IPS-11a (cell line): ENCODE measurements around the gene PPP6R3.

Experiments
- H3K4me3 ChIP-seq: one replicate; pipeline ENCODE4 v1.5.1; 2013; ENCODE audit warnings: low read depth, low read length, control low read depth

Gene PPP6R3

GRCh38 chr11:68481579-68482240 is 21.2 kb downstream of the PPP6R3 start:
- H3K4me3 ChIP-seq: no peak overlapping the region

- no peak overlapping the region for H3K4me3 ChIP-seq
These were observed 28.1 kb downstream of the PPP6R3 start for GRCh38 chr11:68488623-68489022.

- H3K4me3 ChIP-seq: no peak overlapping the region
These were observed 34.7 kb downstream of the PPP6R3 start for GRCh38 chr11:68495220-68495729.

GRCh38 chr11:68495872-68496271 is 35.3 kb downstream of the PPP6R3 start:
- no peak overlapping the region for H3K4me3 ChIP-seq

- H3K4me3 ChIP-seq: no peak overlapping the region
These were observed 37.2 kb downstream of the PPP6R3 start for GRCh38 chr11:68497761-68498160.

GRCh38 chr11:68498321-68498720 is 37.8 kb downstream of the PPP6R3 start:
- H3K4me3 ChIP-seq: no peak overlapping the region

- H3K4me3 ChIP-seq: no peak overlapping the region
These were observed 38.6 kb downstream of the PPP6R3 start for GRCh38 chr11:68498903-68499883.

- H3K4me3 ChIP-seq: no peak overlapping the region
These were observed 39.7 kb downstream of the PPP6R3 start for GRCh38 chr11:68500206-68500605.

- no peak overlapping the region for H3K4me3 ChIP-seq
These were observed 41.3 kb downstream of the PPP6R3 start for GRCh38 chr11:68501813-68502212.

GRCh38 chr11:68503251-68503687 is 42.7 kb downstream of the PPP6R3 start:
- H3K4me3 ChIP-seq: no peak overlapping the region

GRCh38 chr11:68503792-68504191 is 43.2 kb downstream of the PPP6R3 start:
- no peak overlapping the region for H3K4me3 ChIP-seq

- H3K4me3 ChIP-seq: no peak overlapping the region
These were observed 44.0 kb downstream of the PPP6R3 start for GRCh38 chr11:68504432-68505066.

- H3K4me3 ChIP-seq: no peak overlapping the region
These were observed 45.0 kb downstream of the PPP6R3 start for GRCh38 chr11:68505596-68505995.

GRCh38 chr11:68506908-68507307 is 46.4 kb downstream of the PPP6R3 start:
- H3K4me3 ChIP-seq: no peak overlapping the region

- H3K4me3 ChIP-seq: no peak overlapping the region
These were observed 47.9 kb downstream of the PPP6R3 start for GRCh38 chr11:68508425-68508824.

- no peak overlapping the region for H3K4me3 ChIP-seq
These were observed 48.5 kb downstream of the PPP6R3 start for GRCh38 chr11:68509066-68509465.

GRCh38 chr11:68513930-68514487 is 53.5 kb downstream of the PPP6R3 start:
- H3K4me3 ChIP-seq: no peak overlapping the region

- H3K4me3 ChIP-seq: no peak overlapping the region
These were observed 56.7 kb downstream of the PPP6R3 start for GRCh38 chr11:68517121-68517741.

- no peak overlapping the region for H3K4me3 ChIP-seq
These were observed 57.6 kb downstream of the PPP6R3 start for GRCh38 chr11:68518191-68518590.

GRCh38 chr11:68521969-68522652 is 61.6 kb downstream of the PPP6R3 start:
- no peak overlapping the region for H3K4me3 ChIP-seq
